Spleen (tissue), 7 donors: ENCODE data around the gene KY.

Experiments
- POLR2A ChIP-seq, 3 donors: fragments of 450-650 bp; IDR thresholded peaks; one replicate each; pipeline ENCODE4 v1.5.1; 2017; ENCODE audit warnings: antibody characterized with exemption in 3 of 3, mild to moderate bottlenecking in 1 of 3
- TF ChIP-seq, protein P1 (sequence below), 11 experiments: fragments of 200-600 bp in 7 of 11; fragments of 450-650 bp in 4 of 11; sonication (generic) in 4 of 11; IDR thresholded peaks in 8 of 11; conservative IDR thresholded peaks in 3 of 11; 1 replicate in 7 of 11; 2 replicates in 4 of 11; pipeline versions ENCODE4 v1.4.0 to v1.8.0; 2016 to 2021; ENCODE audit warnings: antibody characterized with exemption in 11 of 11, inconsistent platforms in 4 of 11, mild to moderate bottlenecking in 1 of 11
- donor health status: DM: no; HTN: no; CAD: no; lungs with moderate emphysema.
- donor health status: DM: no; HTN: no; CAD: no.
- donor health status: DM: no; HTN: no; CAD: no.

DNA sequence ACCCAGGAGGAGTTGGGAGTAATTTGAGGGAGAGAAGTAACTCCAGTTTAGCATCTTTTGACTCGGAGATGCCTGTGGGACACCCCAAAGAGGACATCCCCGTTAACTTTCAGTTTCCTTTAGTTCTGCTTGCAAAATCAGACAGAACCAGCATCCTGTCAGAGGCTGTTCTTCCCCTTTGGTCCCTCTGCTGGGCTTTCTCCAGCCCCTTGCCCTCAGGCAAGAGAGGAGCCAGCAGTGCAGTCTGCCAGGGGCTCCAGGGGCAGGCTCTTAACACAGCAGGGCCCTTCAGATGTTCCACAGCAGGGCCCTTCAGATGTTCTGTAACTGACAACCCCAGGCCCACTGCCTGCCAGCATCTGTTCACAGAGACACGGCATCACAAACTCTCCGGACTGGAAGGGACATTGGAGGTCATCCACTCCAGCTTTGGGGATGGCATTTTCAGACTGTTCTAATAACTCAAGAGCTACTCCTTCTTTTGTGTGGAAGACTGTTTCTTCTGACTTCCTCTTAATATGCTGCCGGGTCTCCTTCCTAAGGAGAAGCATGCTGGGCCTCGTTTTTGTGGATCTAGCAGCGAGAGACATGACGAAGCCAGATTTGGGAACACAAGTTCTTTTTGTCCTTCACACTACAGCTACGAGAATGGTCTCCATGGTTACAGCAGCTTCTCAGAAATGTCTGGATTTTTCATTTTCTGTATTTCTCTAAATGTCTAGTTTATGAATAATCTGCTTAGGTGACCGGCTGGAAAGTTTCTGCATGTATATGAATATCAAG, 51.9 kb downstream of the KY start:
- no peak for TF ChIP-seq POLR2A (IDR thresholded peaks at IDR 0.05)
- TF ChIP-seq, protein P1, sequence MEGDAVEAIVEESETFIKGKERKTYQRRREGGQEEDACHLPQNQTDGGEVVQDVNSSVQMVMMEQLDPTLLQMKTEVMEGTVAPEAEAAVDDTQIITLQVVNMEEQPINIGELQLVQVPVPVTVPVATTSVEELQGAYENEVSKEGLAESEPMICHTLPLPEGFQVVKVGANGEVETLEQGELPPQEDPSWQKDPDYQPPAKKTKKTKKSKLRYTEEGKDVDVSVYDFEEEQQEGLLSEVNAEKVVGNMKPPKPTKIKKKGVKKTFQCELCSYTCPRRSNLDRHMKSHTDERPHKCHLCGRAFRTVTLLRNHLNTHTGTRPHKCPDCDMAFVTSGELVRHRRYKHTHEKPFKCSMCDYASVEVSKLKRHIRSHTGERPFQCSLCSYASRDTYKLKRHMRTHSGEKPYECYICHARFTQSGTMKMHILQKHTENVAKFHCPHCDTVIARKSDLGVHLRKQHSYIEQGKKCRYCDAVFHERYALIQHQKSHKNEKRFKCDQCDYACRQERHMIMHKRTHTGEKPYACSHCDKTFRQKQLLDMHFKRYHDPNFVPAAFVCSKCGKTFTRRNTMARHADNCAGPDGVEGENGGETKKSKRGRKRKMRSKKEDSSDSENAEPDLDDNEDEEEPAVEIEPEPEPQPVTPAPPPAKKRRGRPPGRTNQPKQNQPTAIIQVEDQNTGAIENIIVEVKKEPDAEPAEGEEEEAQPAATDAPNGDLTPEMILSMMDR (IDR thresholded peaks at IDR 0.05 in 8 of 11, conservative IDR thresholded peaks at IDR 0.05 in 3 of 11): no peak
